Mucosa of descending colon (tissue), 3 donors: ENCODE measurements around the gene LILRB1. TPM values are rescaled to one million over a fixed set of nuclear protein-coding genes. Genes with fewer than 3 reads are reported as not detected.
"Not testable (repeated sequence)": the region's sequence is repeated elsewhere in the genome, so short reads cannot be mapped to it uniquely, and the experiment has no call there.

Experiments used
- ATAC-seq: fragments of 200-7000 bp; cut with Tn5 transposase; one replicate; pipeline ENCODE4 v1.9.1; 2020; ENCODE audit warnings: mild to moderate bottlenecking, moderate library complexity
- DNase-seq, 3 donors: peaks; one replicate each; pipeline ENCODE4 v3.0.0-alpha.2; 2020
- H3K36me3 ChIP-seq: fragments of 200-600 bp; one replicate; pipeline ENCODE4 v1.8.0; 2021; ENCODE audit warnings: low read depth, mild to moderate bottlenecking
- H3K4me1 ChIP-seq: fragments of 200-600 bp; one replicate; pipeline ENCODE4 v1.8.0; 2021; ENCODE audit warnings: low read depth, mild to moderate bottlenecking
- H3K4me3 ChIP-seq: fragments of 200-600 bp; one replicate; pipeline ENCODE4 v1.8.0; 2021; ENCODE audit warnings: mild to moderate bottlenecking
- H3K9me3 ChIP-seq: fragments of 200-600 bp; one replicate; pipeline ENCODE4 v1.8.0; 2021; ENCODE audit warnings: mild to moderate bottlenecking
- intact Hi-C, 2 donors: fragments of 100-400 bp; cut with DNase I in 1 of 2; cut with micrococcal nuclease in 1 of 2; formaldehyde crosslinking; loops; one replicate each; pipeline versions ENCODE4 v1.11.0 to v1.11.1; 2022; cut with DNase I, micrococcal nuclease
- total RNA-seq, 3 donors: library from RNA; stranded (reverse); fragmentation: NEBNext Ultra II Directional in 2 of 3; extraction: Animal tissue kit (Norgen Biotek cat#: 25700) in 2 of 3; gene quantifications; one replicate each; pipeline versions ENCODE4 v1.2.1 to v1.2.4, GENCODE V29; 2021 to 2023
- TF ChIP-seq, protein P1 (sequence below): fragments of 200-600 bp; IDR thresholded peaks from one replicate; pipeline ENCODE4 v1.8.0; 2022; ENCODE audit warnings: antibody characterized with exemption, mild to moderate bottlenecking
- donor health status: DM: no; HTN: no; CAD: no; lungs with moderate emphysema.
- donor health status: DM: no; HTN: no; CAD: no.
- donor health status: DM: no; HTN: yes; CAD: no.

Gene LILRB1
- total RNA-seq, 3 donors from 2014 or later, result 2.6 to 10.7 (median 4.9) TPM

- Histone ChIP-seq H3K36me3 (no peaks in the 10 kb centered on the region), H3K4me3 (no peak overlapping the region), H3K9me3 (no peaks in the 10 kb centered on the region), H3K4me1 (no peaks in the 10 kb centered on the region)
- intact Hi-C loops, result no loop called here
- no peak for DNase-seq
- TF ChIP-seq, protein P1, sequence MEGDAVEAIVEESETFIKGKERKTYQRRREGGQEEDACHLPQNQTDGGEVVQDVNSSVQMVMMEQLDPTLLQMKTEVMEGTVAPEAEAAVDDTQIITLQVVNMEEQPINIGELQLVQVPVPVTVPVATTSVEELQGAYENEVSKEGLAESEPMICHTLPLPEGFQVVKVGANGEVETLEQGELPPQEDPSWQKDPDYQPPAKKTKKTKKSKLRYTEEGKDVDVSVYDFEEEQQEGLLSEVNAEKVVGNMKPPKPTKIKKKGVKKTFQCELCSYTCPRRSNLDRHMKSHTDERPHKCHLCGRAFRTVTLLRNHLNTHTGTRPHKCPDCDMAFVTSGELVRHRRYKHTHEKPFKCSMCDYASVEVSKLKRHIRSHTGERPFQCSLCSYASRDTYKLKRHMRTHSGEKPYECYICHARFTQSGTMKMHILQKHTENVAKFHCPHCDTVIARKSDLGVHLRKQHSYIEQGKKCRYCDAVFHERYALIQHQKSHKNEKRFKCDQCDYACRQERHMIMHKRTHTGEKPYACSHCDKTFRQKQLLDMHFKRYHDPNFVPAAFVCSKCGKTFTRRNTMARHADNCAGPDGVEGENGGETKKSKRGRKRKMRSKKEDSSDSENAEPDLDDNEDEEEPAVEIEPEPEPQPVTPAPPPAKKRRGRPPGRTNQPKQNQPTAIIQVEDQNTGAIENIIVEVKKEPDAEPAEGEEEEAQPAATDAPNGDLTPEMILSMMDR, result no peak
- peak; percentile 62 for ATAC-seq
Measured at GRCh38 chr19:54616821-54617560, 13.3 kb upstream of the LILRB1 start.

DNA sequence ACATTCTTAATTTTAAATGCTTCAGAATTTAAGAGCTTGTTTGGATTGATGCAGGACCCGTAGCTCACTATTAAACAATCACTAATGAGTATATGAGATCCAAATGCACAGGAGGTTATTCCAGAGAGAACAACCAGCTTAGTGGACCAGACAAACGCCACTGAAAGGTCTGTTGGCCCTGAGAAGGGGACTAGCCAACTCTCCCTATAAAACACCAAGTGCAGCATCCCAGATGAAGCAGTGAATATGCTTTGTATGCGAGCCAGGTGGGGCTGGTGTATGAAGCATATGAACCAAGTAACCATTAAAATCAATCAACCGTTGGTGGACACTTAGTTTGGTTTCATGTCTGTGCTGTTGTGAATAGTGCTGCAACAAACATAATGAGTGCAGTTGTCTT, 9.8 kb upstream of the LILRB1 start:
- DNase-seq, result no peak

GRCh38 chr19:54622431-54622830, 7.9 kb upstream of the LILRB1 start:
- no peaks in the 10 kb centered on the region for H3K36me3 ChIP-seq
- TF ChIP-seq, protein P1, result no peak
- H3K9me3 ChIP-seq, result no peaks in the 10 kb centered on the region
- no peaks in the 10 kb centered on the region for H3K4me1 ChIP-seq
- DNase-seq, result no peak
- intact Hi-C loops, result no loop called here
- no peak overlapping the region for H3K4me3 ChIP-seq
- no peak for ATAC-seq

More for the DNA sequence above, 9.8 kb upstream of the LILRB1 start:
- no peak for ATAC-seq
- intact Hi-C loops, result no loop called here
- TF ChIP-seq, protein P1, result no peak
- H3K4me3 ChIP-seq, result no peak overlapping the region
- no peaks in the 10 kb centered on the region for H3K9me3 ChIP-seq
- H3K4me1 ChIP-seq, result no peaks in the 10 kb centered on the region
- no peaks in the 10 kb centered on the region for H3K36me3 ChIP-seq

GRCh38 chr19:54624234-54624633, 6.0 kb upstream of the LILRB1 start:
- H3K9me3 ChIP-seq, intact Hi-C loops, H3K36me3 ChIP-seq, DNase-seq, H3K4me1 ChIP-seq, H3K4me3 ChIP-seq: not testable (repeated sequence)
- peak; percentile 59 for ATAC-seq

- ATAC-seq, result peak; percentile 77
- intact Hi-C loops, H3K9me3 ChIP-seq, H3K36me3 ChIP-seq, H3K4me1 ChIP-seq, DNase-seq, H3K4me3 ChIP-seq: not testable (repeated sequence)
Measured at GRCh38 chr19:54624934-54625730, 5.2 kb upstream of the LILRB1 start.

DNA sequence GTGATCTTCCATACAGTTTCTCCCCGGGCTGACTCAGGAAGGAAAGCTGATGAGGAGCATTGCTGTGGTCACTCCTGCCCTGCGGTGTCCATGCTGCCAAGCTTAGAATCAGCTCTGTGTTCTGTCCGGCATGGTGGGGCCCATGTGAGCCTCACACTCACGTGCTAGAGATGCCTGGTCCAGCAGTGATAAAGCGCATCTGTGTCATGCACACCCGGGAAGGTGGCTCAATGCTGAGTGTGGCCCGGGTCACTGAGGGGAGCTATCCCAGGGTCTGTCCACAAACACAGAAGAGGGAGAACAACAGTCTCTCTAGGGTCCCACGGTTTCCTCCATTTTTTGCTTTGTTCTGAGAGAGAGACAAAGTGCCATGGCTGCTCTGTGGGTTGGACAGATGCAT, 3.5 kb upstream of the LILRB1 start:
- intact Hi-C loops, result no loop called here
- ATAC-seq (no peak), DNase-seq (no peak)
- Histone ChIP-seq H3K36me3 (no peaks in the 10 kb centered on the region), H3K9me3 (no peaks in the 10 kb centered on the region), H3K4me1 (no peaks in the 10 kb centered on the region), H3K4me3 (no peak overlapping the region)
- TF ChIP-seq, protein P1, result no peak

- H3K36me3 ChIP-seq, H3K4me3 ChIP-seq, H3K4me1 ChIP-seq, intact Hi-C loops, ATAC-seq, H3K9me3 ChIP-seq, DNase-seq: not testable (repeated sequence)
Measured at GRCh38 chr19:54627912-54628311, 2.4 kb upstream of the LILRB1 start.
